GM21825 (cell line): ENCODE data around the gene RIMBP2.
A peak's percentile ranks its signal among the peaks of the same experiment; 100 is the strongest.
"Not testable (repeated sequence)": the region's sequence is repeated elsewhere in the genome, so short reads cannot be mapped to it uniquely, and the experiment has no call there.

Source experiments
- ATAC-seq: cut with Tn5 transposase; IDR thresholded peaks from one replicate; pipeline ENCODE4 v1.9.1; 2021; ENCODE audit warnings: mild to moderate bottlenecking, moderate library complexity; ENCODE audit not compliant: unreplicated experiment

Gene RIMBP2, protein sequence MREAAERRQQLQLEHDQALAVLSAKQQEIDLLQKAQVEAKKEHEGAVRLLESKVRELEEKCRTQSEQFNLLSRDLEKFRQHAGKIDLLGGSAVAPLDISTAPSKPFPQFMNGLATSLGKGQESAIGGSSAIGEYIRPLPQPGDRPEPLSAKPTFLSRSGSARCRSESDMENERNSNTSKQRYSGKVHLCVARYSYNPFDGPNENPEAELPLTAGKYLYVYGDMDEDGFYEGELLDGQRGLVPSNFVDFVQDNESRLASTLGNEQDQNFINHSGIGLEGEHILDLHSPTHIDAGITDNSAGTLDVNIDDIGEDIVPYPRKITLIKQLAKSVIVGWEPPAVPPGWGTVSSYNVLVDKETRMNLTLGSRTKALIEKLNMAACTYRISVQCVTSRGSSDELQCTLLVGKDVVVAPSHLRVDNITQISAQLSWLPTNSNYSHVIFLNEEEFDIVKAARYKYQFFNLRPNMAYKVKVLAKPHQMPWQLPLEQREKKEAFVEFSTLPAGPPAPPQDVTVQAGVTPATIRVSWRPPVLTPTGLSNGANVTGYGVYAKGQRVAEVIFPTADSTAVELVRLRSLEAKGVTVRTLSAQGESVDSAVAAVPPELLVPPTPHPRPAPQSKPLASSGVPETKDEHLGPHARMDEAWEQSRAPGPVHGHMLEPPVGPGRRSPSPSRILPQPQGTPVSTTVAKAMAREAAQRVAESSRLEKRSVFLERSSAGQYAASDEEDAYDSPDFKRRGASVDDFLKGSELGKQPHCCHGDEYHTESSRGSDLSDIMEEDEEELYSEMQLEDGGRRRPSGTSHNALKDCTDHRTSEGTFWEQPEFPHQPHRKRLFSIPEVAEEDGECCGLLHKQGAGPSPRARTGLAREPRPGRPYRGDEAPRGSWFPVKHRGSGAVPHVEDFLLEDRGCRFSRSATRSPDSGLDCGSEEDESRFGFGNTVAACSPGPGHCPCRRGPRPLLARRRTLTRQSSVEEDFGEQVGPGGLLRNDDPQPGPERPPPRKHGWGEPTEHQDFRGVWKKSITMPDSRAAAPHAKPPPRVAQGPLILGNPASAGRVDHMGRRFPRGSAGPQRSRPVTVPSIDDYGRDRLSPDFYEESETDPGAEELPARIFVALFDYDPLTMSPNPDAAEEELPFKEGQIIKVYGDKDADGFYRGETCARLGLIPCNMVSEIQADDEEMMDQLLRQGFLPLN (N-terminal part only)

DNA sequence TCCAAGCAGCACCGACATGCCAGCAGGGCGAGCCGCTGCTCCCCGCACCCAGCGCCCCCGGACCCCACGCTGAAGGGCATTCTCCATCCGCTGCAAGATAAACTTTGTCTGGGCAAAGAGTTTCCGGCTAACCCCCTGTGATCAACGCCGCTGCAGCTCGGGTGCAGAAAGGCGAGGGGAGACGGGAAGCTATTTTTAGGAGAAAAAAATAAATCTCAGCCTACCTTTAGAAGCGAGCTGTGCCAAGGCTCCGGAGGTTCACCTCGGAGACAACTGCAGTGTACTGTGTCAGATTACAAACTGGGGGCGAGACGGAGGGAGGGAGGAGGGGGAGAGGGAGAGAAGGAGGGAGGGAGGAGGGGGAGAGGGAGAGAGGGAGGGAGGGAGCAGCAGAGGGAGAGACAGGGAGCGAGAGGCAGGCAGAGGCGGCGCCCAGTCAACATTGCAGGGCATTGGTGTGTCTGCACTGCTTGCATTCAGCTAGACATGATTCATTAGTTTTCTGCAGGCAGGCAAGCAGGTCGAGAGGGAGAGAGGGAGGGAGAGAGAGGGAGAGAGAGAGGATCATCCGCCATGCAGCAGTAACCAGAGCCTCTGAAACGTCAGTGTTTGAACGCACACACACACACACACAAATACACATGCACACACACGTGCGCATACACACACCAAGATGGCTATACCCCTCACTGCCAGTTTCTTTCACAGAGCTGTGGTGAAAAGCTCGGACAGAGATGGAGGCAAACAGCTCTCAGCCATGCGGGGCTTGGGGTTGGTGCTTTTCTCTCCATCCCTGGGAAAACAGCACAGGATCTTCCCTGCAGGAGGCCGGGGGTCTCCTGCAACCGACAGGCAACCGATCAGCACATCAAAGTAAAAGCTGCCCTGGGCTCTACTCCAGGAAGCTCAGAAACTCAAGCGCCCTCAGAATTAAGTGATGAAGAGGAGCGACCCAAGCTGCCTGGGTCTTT is at the start of gene RIMBP2:
TSS of gene RIMBP2 (minus strand) at position 302 of the 971 bp plus-strand sequence. CDS start 237,286 bp downstream, outside the sequence.
- ATAC-seq: no peak

DNA sequence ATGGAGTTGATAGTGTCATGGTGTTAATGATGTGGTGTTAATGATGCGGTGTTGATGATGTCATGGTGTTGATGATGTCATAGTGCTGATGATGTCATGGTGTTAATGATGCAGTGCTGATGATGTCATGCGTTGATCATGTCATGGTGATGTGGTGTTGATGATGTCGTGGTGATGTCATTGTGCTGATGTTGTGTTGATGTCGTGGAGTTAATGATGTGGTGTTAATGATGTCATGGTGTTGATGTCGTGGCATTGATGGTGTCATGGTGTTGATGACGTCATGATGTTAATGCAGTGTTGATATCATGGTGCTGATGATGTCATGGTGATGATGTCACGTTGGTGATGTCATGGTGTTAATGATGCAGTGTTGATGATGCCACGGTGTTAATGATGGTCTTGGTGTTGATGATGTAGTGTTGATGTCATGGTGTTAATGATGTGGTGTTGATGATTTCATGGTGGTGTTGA is 49.1 kb upstream of the RIMBP2 start:
- ATAC-seq: no peak

DNA sequence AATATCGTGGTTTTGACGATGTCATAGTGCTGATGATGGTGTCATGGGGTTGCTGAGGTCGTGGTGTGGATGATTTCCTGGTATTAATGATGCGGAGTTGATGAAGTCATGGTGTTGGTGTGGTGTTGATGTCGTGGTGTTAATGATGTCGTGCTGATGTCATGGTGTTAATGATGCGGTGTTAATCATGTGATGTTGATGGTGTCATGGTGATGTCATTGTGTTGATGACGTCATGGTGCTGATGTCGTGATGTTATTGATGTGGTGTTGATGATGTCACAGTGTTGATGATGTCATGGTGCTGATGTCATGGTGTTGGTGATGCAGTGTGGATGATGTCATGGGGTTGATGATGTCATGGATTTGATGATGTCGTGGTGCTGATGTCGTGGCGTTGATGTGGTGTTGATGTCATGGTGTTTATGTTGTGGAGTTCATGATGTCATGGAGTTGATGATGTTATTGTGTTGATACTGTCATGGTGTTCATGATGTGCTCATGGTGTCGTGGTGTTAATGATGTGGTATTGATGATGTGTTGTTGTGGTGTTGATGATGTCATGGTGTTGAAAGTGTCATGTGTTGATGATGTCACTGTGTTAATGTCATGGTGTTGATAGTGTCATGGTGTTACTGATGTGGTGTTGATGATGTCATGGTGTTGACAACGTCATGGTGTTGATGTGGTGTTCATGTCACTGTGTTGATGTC is 48.5 kb upstream of the RIMBP2 start:
- ATAC-seq: no peak

DNA sequence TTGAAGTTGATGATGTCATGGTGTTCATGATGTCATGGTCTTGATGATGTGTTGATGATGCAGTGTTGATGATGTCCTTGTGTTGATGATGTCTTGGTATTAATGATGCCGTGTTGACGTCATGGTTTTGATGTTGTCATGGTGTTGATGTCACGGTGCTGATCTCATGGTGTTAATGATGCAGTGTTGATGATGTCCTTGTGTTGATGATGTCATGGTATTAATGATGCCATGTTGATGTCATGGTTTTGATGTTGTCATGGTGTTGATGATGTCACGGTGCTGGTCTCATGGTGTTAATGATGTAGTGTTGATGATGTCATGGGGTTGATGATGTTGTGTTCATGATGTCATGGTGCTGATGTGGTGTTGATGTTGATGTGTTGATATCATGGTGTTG is 48.0 kb upstream of the RIMBP2 start:
- ATAC-seq: no peak

DNA sequence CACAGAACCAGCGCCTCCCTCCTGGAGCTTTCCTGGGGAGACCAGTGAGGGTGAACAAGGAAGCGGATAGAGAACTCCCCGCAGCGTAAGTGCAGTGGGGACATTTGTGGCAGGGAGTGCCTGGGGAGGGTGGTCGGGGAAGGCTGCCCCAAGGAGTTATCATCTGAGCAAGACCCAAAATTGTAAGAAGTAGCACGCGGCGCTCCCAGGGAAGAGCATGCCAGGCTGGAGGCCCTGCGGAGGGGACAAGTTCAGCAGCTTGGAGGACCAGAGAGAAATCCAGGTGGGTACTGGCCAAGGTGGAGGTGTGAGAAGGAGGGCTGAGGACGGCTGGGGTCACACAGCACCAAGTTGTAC is 46.2 kb upstream of the RIMBP2 start:
- no peak for ATAC-seq

DNA sequence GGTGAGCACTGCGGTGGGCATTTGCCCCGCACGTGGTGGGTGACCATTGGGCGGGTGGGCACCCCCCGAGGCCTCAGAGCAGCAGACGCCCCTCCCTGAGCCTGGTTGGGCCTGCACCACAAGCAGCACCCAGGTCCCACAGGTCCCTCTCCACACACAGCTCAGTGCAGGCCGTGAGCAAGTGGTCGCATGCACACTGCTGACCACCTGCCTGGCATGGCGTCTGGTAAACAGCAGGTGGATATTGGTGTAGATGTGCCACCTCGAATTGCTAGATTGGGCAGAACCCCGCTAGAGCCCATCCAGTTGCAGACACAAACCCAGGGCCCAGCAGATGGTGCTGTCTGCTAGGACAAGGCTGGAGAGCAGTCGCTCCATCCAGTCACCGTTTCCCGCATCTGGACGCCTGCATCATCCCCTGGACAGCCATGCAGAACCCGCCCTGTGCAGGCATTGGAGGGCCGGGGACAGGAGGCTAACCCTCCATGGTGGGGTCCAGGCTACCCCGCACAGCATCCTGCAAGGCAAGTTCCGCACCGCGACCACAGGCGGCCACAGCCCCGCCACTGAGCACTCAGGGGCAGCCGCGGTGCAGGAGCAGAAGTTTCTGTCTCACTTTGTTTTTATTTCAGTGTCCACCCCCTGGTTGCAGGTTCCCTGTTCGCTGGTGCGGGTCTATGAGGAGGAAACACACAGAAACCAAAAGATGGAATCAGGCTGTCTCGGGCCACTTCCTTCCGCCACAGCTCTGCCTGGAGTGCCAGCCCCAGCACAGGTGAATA is 45.6 kb upstream of the RIMBP2 start:
- peak; percentile 47 for ATAC-seq

DNA sequence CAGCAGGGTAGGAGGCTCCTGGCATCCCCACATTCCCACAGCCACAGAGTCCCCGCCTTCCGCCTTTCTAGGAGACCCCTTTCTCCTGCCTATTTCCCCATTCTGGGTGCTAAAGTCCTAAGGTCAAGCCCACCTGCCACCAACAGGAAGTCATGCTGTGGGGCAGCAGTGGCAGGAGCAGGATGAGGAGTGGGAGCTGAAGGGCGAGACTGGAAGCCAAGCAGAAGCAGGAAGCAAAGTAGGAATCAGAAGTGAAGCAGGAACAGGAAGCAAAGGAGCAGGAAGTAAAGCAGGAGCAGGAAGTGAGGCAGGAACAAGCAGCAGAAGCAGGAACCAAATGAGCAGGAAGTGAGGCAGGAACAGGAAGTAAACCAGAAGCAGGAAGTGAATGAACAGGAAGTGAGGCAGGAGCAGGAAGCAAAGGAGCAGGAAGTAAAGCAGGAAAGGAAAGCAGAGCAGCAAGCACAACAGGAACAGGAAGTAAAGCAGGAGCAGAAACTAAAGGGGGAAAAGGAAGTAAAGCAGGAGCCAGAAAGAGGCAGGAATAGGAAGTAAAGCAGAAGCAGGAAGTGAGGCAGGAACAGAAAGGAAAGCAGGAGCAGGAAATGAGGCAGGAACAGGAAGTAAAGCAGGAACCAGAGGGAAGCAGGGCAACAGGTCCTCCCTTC is 38.3 kb upstream of the RIMBP2 start:
- ATAC-seq: no peak

DNA sequence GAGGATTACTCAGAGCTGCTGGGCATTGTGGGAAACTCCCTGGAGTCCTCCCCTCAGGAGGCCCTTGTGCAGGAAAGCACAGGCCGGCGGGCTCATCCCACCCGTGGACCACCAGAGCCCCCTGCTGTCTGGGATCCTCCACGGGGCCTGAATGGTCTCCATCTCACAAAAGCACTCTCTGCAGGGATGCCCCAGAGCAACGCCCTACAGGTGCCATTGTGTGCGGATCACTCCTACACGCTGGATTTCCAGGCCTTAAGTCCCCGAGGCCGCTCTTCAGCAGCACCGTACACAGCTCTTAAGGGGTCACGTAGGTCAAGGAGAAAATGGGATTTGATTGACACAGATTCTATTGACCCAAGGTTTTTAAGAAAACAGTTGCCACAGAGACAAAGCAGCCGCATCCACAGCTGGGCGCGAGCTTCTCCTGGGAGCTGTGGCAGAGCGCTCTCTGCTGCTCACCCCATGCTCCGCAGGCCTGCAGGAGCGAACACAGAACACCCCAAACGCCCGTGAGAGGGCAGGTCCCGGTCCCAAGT is 36.7 kb upstream of the RIMBP2 start:
- no peak for ATAC-seq

DNA sequence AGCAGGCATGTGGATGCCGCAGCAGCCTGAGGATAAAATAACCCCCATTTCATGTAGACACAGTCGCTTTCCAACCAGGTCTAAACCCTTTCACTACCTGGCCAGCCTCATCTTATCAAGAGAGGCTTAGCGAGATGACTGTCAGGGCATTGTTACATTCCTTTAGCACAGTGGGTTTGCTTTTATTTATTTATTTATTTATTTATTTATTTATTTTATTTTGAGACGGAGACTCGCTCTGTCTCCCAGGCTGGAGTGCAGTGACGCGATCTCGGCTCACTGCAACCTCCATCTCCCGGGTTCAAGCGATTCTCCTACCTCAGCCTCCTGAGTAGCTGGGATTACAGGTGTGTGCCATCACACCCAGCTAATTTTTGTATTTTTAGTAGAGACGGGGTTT is 35.9 kb upstream of the RIMBP2 start:
- ATAC-seq: not testable (repeated sequence)

DNA sequence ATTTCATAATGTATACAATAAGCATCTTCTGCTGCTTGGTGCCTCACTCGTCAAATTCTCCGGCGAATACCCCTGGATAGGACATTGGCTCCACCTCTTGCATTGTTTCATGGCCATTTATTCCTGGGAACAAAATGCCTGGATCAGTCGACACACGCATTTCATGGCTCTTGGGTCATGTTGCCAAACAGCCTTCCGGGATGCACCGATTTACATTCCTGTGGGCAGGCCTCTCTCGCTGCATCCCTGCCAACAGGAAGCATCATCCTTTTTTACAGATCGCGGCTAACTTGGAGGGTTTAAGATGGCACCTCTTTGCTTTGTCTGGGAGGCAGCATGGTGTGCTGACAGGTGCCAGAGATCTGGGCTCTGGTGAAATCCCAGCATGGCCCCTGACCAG is 32.7 kb upstream of the RIMBP2 start:
- no peak for ATAC-seq

DNA sequence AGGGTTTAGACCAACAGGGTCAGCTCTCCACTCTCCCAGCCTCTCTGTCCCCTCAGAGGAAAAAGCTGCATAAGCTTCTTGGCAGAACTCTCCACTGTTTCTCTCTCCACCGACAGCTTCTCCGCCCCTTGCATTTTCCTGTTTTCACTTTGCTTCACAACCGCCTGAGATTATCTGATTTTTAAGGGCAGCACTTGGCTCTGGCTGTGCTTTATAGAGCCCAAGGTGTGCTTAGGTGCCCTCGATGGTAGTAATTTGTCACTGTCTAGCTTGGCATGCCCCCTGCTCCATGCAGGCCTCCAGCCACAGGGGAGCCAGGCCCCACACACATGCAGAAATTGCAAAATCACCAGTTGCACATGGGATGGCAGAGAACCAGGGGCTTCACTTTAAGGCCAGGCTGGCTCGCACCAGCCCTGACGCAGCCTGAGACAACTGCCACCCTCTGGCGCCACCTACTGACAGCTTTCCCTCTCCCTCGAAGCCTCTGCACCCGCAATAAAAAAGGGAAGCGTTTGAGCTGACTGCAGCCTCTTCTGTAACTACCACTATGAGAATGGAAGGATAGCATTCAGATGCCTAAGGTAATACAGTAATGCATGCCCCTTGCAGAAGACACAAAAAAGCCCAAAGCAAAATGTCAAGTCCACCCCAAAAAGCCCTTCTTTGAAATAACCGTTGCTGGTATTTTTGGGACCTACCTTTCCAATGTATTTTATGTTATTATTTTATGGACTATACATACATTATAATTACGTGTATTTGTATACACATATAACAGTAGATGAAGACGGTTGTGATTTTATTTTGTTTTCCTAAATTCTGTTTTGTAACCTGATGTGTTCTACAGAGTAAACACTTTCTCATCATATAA is 32.0 kb upstream of the RIMBP2 start:
- peak; percentile 74 for ATAC-seq

DNA sequence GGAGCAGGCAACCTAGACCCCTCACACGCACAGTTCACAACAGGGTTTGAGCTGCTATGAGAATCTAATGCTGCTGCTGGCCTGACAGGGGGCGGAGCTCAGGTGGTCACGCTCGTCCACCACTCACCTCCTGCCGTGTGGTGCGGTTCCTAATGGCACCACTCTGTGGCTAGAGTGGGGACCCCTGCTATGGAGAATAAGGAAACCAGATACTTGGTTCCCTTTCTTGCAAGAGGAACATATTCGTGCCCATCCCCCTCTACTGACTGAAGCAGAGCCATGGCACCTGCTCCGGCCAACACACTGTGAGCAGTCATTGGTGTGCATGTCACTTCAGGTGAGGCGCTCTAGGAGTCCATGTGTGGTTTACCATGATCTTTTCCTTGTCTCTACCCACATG is 30.4 kb upstream of the RIMBP2 start:
- ATAC-seq: no peak

DNA sequence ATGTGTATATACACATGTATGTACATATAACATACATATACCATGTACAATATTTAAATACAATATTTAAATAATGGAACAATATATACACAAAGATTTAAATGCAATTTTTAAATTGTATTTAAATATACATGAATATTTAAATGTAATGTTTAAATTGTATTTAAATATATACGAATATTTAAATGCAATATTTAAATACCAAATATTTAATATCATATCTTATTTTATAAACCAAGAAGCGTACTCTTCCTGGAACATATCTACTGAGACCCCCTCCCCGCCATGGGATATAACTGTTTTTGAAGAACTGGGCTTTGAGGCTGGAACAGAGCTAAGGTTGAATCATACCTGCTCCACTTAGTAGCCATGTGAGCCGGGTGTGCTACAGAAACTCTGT is 29.8 kb upstream of the RIMBP2 start:
- ATAC-seq: no peak

DNA sequence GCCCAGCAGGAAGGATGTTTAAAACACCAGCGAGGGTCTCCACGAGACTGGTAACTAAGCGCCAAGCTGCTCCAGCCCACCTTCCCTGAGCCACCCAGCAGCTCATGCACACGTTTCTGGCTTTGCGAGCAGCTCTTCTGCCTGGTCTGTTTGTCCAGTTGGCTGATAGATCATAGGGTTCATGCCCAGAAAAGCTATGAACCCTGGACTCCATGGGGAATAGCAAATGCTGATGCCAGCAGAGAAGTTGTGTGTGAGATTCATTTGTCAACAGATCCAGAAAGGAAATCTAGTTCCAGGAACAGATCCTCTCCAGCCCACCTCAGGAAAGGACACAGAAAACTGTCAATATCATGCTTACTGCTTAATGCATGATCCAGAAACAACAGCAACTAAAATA is 28.2 kb upstream of the RIMBP2 start:
- no peak for ATAC-seq

DNA sequence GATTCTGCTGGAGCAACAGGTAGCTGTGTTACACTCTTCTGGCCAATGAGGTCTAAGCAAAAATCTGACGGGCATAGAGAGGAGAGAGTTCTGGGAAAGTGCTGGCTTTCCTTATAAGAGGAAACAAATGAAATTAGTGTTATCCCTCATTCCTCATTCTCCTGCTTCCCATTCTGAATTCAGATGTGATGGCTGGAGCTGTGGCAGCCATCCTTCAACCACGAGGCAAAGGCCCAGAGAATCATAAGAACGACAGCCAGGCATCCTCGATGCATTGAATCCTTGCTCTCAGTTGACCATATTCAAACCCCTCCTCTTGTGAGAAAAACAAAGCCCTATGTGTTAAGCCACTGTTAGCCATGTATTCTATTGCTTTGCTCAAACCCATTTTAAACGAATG is 27.5 kb upstream of the RIMBP2 start:
- ATAC-seq: no peak

DNA sequence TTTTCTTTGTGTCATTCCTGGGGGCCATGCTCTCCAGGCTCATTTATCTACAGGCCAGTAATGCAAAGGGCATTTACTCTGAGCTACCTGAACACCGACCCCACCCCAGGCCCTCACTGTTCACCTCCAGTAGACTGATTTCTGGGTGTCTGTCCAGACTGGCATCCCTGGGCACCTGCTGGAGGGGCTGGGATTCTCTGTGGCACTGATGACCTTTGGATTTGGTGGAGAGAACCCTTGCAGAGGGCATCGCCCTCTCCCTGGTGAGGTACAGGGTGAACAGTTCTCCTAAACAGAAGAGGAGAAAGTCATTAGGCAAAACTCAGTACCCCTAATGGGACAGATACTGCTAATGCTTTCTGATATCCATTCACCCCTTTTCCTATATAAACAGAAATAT is 27.1 kb upstream of the RIMBP2 start:
- ATAC-seq: no peak

DNA sequence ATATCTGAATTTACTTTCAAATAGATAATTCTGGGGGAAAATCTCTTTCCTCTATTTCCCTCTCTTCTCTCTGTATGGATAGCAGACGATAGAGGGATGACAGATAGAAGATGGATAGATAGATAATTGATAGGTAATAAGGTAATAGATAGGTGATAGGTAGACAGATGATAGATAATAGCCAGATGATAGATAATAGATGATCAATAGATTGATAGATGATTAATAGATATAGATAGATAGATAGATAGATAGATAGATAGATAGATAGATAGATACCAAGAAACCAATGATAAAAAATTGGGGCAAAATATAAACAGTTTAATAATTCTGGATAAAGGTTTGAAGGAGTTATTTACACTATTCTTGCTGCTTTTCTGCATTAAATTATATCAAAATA is 26.6 kb upstream of the RIMBP2 start:
- no peak for ATAC-seq
